ENCODE data around the gene SP3. TPM values are rescaled to one million over a fixed set of nuclear protein-coding genes. Genes with fewer than 3 reads are reported as not detected.
A peak's percentile ranks its signal among the peaks of the same experiment; 100 is the strongest.

SP3 gene
- total and polyA plus RNA-seq, 2 experiments from 2014 or later, result 24.1 to 110 TPM

DNA sequence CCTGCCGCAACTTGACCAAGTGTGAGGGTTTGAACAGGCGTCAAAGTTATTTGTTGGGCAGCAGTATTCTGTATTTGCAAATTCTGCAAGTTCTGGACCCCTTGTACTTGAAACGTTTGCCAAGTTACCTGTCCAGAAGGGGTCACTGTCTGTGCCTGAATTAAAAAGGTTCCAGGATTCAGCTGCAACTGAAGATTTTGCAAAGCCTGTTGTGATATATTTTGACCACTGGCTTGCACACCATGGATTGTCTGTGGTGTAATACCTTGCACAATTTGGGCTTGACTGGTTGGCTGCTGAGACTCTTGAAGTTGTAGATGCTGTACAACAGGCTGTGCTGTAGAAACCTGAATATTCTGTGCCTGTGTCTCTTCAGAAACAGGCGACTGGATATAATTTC lies 10.2 kb downstream of the SP3 start:
- no peak overlapping the region for H3K4me3 Mint-ChIP-seq

More for the DNA sequence above, 10.2 kb downstream of the SP3 start:
- H3K4me1 ChIP-seq (ENCODE audit: insufficient read depth), result 0 out of 2 replicates have a peak, but pooled peaks cover 2% of the 10 kb centered on the region
- H3K4me2 ChIP-seq, result no peak overlapping the region
- no peaks in the 10 kb centered on the region for H3F3A ChIP-seq (replicated peaks; ENCODE audit: low read depth)
- H3K4me3 ChIP-seq, result no peak overlapping the region
- H3K27me3 Mint-ChIP-seq (ENCODE audit: insufficient read depth, low read depth, poor library complexity), result no peaks in the 10 kb centered on the region
- DNase-seq (ENCODE audit: low spot score) (no peak), ATAC-seq (no peak)
- H3K4me1 Mint-ChIP-seq, result peaks cover 22% of the 10 kb centered on the region
- TF ChIP-seq NANOG (IDR thresholded peaks at IDR 0.05; ENCODE audit: borderline replicate concordance), result no peak
- TF ChIP-seq CTCF (conservative IDR thresholded peaks at IDR 0.05; ENCODE audit: low read depth in 2 of 2), result peak; percentile 20 to 31; a peak in 3 of 4 replicates
- TF ChIP-seq, protein P1, sequence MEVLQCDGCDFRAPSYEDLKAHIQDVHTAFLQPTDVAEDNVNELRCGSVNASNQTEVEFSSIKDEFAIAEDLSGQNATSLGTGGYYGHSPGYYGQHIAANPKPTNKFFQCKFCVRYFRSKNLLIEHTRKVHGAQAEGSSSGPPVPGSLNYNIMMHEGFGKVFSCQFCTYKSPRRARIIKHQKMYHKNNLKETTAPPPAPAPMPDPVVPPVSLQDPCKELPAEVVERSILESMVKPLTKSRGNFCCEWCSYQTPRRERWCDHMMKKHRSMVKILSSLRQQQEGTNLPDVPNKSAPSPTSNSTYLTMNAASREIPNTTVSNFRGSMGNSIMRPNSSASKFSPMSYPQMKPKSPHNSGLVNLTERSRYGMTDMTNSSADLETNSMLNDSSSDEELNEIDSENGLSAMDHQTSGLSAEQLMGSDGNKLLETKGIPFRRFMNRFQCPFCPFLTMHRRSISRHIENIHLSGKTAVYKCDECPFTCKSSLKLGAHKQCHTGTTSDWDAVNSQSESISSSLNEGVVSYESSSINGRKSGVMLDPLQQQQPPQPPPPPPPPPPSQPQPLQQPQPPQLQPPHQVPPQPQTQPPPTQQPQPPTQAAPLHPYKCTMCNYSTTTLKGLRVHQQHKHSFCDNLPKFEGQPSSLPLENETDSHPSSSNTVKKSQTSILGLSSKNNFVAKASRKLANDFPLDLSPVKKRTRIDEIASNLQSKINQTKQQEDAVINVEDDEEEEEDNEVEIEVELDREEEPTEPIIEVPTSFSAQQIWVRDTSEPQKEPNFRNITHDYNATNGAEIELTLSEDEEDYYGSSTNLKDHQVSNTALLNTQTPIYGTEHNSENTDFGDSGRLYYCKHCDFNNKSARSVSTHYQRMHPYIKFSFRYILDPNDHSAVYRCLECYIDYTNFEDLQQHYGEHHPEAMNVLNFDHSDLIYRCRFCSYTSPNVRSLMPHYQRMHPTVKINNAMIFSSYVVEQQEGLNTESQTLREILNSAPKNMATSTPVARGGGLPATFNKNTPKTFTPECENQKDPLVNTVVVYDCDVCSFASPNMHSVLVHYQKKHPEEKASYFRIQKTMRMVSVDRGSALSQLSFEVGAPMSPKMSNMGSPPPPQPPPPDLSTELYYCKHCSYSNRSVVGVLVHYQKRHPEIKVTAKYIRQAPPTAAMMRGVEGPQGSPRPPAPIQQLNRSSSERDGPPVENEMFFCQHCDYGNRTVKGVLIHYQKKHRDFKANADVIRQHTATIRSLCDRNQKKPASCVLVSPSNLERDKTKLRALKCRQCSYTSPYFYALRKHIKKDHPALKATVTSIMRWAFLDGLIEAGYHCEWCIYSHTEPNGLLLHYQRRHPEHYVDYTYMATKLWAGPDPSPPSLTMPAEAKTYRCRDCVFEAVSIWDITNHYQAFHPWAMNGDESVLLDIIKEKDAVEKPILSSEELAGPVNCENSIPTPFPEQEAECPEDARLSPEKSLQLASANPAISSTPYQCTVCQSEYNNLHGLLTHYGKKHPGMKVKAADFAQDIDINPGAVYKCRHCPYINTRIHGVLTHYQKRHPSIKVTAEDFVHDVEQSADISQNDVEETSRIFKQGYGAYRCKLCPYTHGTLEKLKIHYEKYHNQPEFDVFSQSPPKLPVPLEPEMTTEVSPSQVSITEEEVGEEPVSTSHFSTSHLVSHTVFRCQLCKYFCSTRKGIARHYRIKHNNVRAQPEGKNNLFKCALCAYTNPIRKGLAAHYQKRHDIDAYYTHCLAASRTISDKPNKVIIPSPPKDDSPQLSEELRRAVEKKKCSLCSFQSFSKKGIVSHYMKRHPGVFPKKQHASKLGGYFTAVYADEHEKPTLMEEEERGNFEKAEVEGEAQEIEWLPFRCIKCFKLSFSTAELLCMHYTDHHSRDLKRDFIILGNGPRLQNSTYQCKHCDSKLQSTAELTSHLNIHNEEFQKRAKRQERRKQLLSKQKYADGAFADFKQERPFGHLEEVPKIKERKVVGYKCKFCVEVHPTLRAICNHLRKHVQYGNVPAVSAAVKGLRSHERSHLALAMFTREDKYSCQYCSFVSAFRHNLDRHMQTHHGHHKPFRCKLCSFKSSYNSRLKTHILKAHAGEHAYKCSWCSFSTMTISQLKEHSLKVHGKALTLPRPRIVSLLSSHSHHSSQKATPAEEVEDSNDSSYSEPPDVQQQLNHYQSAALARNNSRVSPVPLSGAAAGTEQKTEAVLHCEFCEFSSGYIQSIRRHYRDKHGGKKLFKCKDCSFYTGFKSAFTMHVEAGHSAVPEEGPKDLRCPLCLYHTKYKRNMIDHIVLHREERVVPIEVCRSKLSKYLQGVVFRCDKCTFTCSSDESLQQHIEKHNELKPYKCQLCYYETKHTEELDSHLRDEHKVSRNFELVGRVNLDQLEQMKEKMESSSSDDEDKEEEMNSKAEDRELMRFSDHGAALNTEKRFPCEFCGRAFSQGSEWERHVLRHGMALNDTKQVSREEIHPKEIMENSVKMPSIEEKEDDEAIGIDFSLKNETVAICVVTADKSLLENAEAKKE (CRISPR knock-in tag; IDR thresholded peaks at IDR 0.05), result no peak
- peaks cover 46% of the 10 kb centered on the region for H3K36me3 Mint-ChIP-seq (ENCODE audit: low read depth)
- no peaks in the 10 kb centered on the region for H3K9me2 ChIP-seq (ENCODE audit: insufficient read depth)
- no peaks in the 10 kb centered on the region; the same call in 2 of the 3 replicates for H3K9me3 Mint-ChIP-seq
- H3K27ac Mint-ChIP-seq, result no peak overlapping the region
- no peak overlapping the region for H2AFZ ChIP-seq
- no peak overlapping the region for H3K27ac ChIP-seq (ENCODE audit: low read depth)
- H4K20me1 ChIP-seq (replicated peaks; ENCODE audit: insufficient read depth), result peaks cover 64% of the 10 kb centered on the region
- H3K79me2 ChIP-seq (replicated peaks; ENCODE audit: insufficient read depth), result peaks cover 100% of the 10 kb centered on the region
- no peaks in the 10 kb centered on the region for H3K27me3 ChIP-seq (ENCODE audit: insufficient read depth)
- peaks cover 26% of the 10 kb centered on the region for H3K36me3 ChIP-seq (ENCODE audit: insufficient read depth)

Data from GM23338 (cell line).